A673 (cell line): ENCODE results near the gene EMP1. TPM values are rescaled to one million over a fixed set of nuclear protein-coding genes. Genes with fewer than 3 reads are reported as not detected.

Experiments
- BruUV-seq: library from RNA; stranded (reverse); fragments of 400-500 nt; replicated peaks from 2 replicates; lab custom pipeline; 2021; lab: Mats Ljungman, UMichigan
- CTCF ChIA-PET: fragments of 300-600 bp; sonication (Branson Sonifier 250); formaldehyde crosslinking; loops from one replicate; lab custom pipeline; 2022; ENCODE audit warnings: antibody characterized with exemption; lab: Charles Lee
- POLR2A ChIA-PET: fragments of 300-600 bp; sonication (Branson Sonifier 250); formaldehyde crosslinking; loops from one replicate; lab custom pipeline; 2022; ENCODE audit warnings: antibody characterized with exemption; ENCODE audit not compliant: low non-redundant PET; lab: Charles Lee
- DNase-seq: peaks from one replicate; pipeline ENCODE4 v3.0.0-alpha.2; 2015; ENCODE audit warnings: low spot score
- H3K27ac ChIP-seq: fragments of 200-600 bp; sonication (generic); 2 replicates; pipeline ENCODE4 v1.5.1; 2016; ENCODE audit warnings: mixed run types, low read depth, mild to moderate bottlenecking, mixed read lengths, antibody characterized with exemption, low read length; ENCODE audit not compliant: poor library complexity, severe bottlenecking
- H3K27me3 ChIP-seq: fragments of 200-600 bp; sonication (generic); replicated peaks from 2 replicates; pipeline ENCODE4 v1.6.1; 2017; ENCODE audit warnings: mixed run types, low read depth, mild to moderate bottlenecking, mixed read lengths, antibody characterized with exemption, low read length; ENCODE audit not compliant: insufficient read depth, poor library complexity
- H3K36me3 ChIP-seq: fragments of 200-600 bp; sonication (generic); 2 replicates; pipeline ENCODE4 v1.6.1; 2016; ENCODE audit warnings: mixed run types, mild to moderate bottlenecking, mixed read lengths, antibody characterized with exemption, low read length; ENCODE audit not compliant: insufficient read depth, poor library complexity, severe bottlenecking
- H3K4me1 ChIP-seq: fragments of 200-600 bp; sonication (generic); 2 replicates; pipeline ENCODE4 v1.6.1; 2017; ENCODE audit warnings: mixed run types, mild to moderate bottlenecking, mixed read lengths, antibody characterized with exemption, low read length; ENCODE audit not compliant: insufficient read depth, poor library complexity, severe bottlenecking
- H3K4me3 ChIP-seq: fragments of 200-600 bp; sonication (generic); 2 replicates; pipeline ENCODE4 v1.5.1; 2016; ENCODE audit warnings: low read depth, mixed run types, mild to moderate bottlenecking, mixed read lengths, low read length; ENCODE audit not compliant: poor library complexity, severe bottlenecking
- H3K9me3 ChIP-seq: fragments of 200-600 bp; sonication (generic); 2 replicates; pipeline ENCODE4 v1.6.1; 2016; ENCODE audit warnings: mixed run types, low read depth, mild to moderate bottlenecking, mixed read lengths, antibody characterized with exemption, low read length; ENCODE audit not compliant: poor library complexity, severe bottlenecking
- EZH2 ChIP-seq: fragments of 200-600 bp; sonication (generic); IDR thresholded peaks from 2 replicates; pipeline ENCODE4 v1.6.1; 2017; ENCODE audit warnings: borderline replicate concordance, low read depth, mild to moderate bottlenecking, mixed read lengths, antibody characterized with exemption, low read length; ENCODE audit not compliant: poor library complexity, severe bottlenecking
- intact Hi-C: fragments of 100-400 bp; cut with micrococcal nuclease; formaldehyde crosslinking; loops from one replicate; pipeline ENCODE4 v1.10.0; 2022; ENCODE audit not compliant: unreplicated experiment
- total RNA-seq: library from RNA; stranded (reverse); gene quantifications from 2 replicates; pipeline ENCODE4 v1.2.3, GENCODE V29; 2021
- TF ChIP-seq, protein P1 (sequence below): fragments of 300-800, 200-600 bp; sonication (generic); conservative IDR thresholded peaks from 2 replicates; pipeline ENCODE4 v1.5.1; 2017; ENCODE audit warnings: low read depth, mild to moderate bottlenecking, antibody characterized with exemption, low read length, moderate library complexity, mixed read lengths

Gene EMP1
- total RNA-seq, 1 experiment from 2014 or later = 66.5 TPM

GRCh38 chr12:13183620-13184019, 12.9 kb upstream of the EMP1 start:
- Histone ChIP-seq H3K36me3 (no peaks in the 10 kb centered on the region), H3K4me3 (no peak overlapping the region), H3K9me3 (no peaks in the 10 kb centered on the region), H3K27ac (no peak overlapping the region), H3K4me1 (peaks cover 26% of the 10 kb centered on the region), H3K27me3 (no peaks in the 10 kb centered on the region)
- TF ChIP-seq, protein P1, sequence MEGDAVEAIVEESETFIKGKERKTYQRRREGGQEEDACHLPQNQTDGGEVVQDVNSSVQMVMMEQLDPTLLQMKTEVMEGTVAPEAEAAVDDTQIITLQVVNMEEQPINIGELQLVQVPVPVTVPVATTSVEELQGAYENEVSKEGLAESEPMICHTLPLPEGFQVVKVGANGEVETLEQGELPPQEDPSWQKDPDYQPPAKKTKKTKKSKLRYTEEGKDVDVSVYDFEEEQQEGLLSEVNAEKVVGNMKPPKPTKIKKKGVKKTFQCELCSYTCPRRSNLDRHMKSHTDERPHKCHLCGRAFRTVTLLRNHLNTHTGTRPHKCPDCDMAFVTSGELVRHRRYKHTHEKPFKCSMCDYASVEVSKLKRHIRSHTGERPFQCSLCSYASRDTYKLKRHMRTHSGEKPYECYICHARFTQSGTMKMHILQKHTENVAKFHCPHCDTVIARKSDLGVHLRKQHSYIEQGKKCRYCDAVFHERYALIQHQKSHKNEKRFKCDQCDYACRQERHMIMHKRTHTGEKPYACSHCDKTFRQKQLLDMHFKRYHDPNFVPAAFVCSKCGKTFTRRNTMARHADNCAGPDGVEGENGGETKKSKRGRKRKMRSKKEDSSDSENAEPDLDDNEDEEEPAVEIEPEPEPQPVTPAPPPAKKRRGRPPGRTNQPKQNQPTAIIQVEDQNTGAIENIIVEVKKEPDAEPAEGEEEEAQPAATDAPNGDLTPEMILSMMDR = no peak
- TF ChIP-seq EZH2 = no peak
- no peak for DNase-seq
- intact Hi-C loops = no loop called here
- POLR2A ChIA-PET = interaction anchor here (0.6 kb wide), 1 partner anchor 13 kb away, joined by 3 read pairs; the partner anchor contains the start of gene EMP1
- no TSS peak for BruUV-seq
- CTCF ChIA-PET = no interaction called here

DNA sequence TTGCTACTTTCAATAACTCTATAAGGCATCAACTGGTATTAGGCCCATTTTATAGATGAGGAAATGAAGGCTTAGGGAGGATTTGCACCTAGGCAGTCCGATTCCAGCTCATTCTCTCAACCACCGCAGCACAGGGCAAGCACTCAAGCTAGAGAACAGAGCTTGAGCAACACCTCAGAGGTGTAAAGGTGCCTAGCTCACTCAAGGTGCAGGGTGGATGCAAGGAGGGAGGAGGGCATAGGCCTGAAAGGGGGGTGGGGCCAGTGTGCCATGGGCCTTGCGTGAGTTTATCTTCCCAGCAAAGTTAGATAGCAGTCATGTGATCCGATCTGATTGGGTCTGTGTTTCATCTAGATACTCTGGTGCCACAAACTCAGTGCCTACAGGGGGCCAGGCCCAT, 10.2 kb upstream of the EMP1 start:
- DNase-seq = no peak
- peaks cover 19% of the 10 kb centered on the region for H3K4me1 ChIP-seq
- intact Hi-C loops = no loop called here
- CTCF ChIA-PET = no interaction called here
- no peak overlapping the region for H3K4me3 ChIP-seq
- H3K36me3 ChIP-seq = no peaks in the 10 kb centered on the region
- no TSS peak for BruUV-seq
- no peak for TF ChIP-seq EZH2
- TF ChIP-seq, protein P1 = no peak
- H3K27me3 ChIP-seq = no peaks in the 10 kb centered on the region
- H3K9me3 ChIP-seq = no peaks in the 10 kb centered on the region
- POLR2A ChIA-PET = no interaction called here
- no peak overlapping the region for H3K27ac ChIP-seq

DNA sequence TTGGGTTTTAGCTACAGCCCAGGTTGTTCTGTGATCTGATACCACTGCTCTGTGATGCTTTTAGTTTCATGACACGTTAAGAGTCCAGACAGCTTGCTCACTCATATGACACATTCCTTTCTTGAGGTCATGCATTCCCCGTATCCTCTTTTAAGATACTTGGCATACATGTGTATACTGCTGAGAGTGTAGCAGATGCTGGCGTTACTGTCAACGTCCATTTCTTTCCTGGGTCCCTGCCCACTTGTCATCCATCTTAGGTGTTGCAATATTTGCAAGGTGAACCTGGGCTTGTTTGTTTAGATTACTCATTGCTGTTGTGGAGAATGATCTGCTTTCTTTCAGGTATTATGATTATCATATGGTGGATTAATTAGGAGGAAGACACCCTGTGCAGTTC, 9.1 kb upstream of the EMP1 start:
- no peaks in the 10 kb centered on the region for H3K9me3 ChIP-seq
- no peak overlapping the region for H3K27ac ChIP-seq
- intact Hi-C loops = no loop called here
- POLR2A ChIA-PET = no interaction called here
- H3K4me1 ChIP-seq = peaks cover 13% of the 10 kb centered on the region
- CTCF ChIA-PET = no interaction called here
- DNase-seq = no peak
- no peak overlapping the region for H3K4me3 ChIP-seq
- H3K36me3 ChIP-seq = no peaks in the 10 kb centered on the region
- BruUV-seq = no TSS peak
- no peaks in the 10 kb centered on the region for H3K27me3 ChIP-seq
- TF ChIP-seq EZH2 = no peak
- TF ChIP-seq, protein P1 = no peak
